GM18508 (cell line): ENCODE measurements around the gene KIAA0513.
"Not testable (repeated sequence)": the region's sequence is repeated elsewhere in the genome, so short reads cannot be mapped to it uniquely, and the experiment has no call there.

Source experiments
- ATAC-seq: cut with Tn5 transposase; IDR thresholded peaks from one replicate; pipeline ENCODE4 v1.9.1; 2021; ENCODE audit warnings: moderate number of reproducible peaks; ENCODE audit not compliant: insufficient read depth, unreplicated experiment

The KIAA0513 gene

GRCh38 chr16:85046931-85047866 is 19.6 kb downstream of the KIAA0513 start:
- no peak for ATAC-seq

GRCh38 chr16:85047867-85048455 is 20.4 kb downstream of the KIAA0513 start:
- ATAC-seq: no peak

- no peak for ATAC-seq
Observed at GRCh38 chr16:85048921-85049562, 21.4 kb downstream of the KIAA0513 start.

- ATAC-seq: no peak
Observed at GRCh38 chr16:85049706-85050305, 22.2 kb downstream of the KIAA0513 start.

- ATAC-seq: no peak
Observed at GRCh38 chr16:85051067-85051581, 23.5 kb downstream of the KIAA0513 start.

GRCh38 chr16:85051683-85052082 is 24.1 kb downstream of the KIAA0513 start:
- ATAC-seq: no peak

- no peak for ATAC-seq
Observed at GRCh38 chr16:85052536-85052935, 24.9 kb downstream of the KIAA0513 start.

GRCh38 chr16:85054321-85054720 is 26.7 kb downstream of the KIAA0513 start:
- not testable (repeated sequence) for ATAC-seq

GRCh38 chr16:85054948-85055492 is 27.4 kb downstream of the KIAA0513 start:
- no peak for ATAC-seq

- ATAC-seq: peak; percentile 66
Observed at GRCh38 chr16:85055493-85056210, 28.1 kb downstream of the KIAA0513 start.

GRCh38 chr16:85056211-85056748 is 28.7 kb downstream of the KIAA0513 start:
- no peak for ATAC-seq

- ATAC-seq: no peak
Observed at GRCh38 chr16:85057212-85057889, 29.8 kb downstream of the KIAA0513 start.

- ATAC-seq: no peak
Observed at GRCh38 chr16:85057948-85058347, 30.4 kb downstream of the KIAA0513 start.

GRCh38 chr16:85058909-85059308 is 31.3 kb downstream of the KIAA0513 start:
- ATAC-seq: no peak

GRCh38 chr16:85061566-85061965 is 34.0 kb downstream of the KIAA0513 start:
- ATAC-seq: no peak

GRCh38 chr16:85062323-85062722 is 34.7 kb downstream of the KIAA0513 start:
- no peak for ATAC-seq

GRCh38 chr16:85062845-85063244 is 35.2 kb downstream of the KIAA0513 start:
- no peak for ATAC-seq

- no peak for ATAC-seq
Observed at GRCh38 chr16:85064186-85064585, 36.6 kb downstream of the KIAA0513 start.

GRCh38 chr16:85065099-85065498 is 37.5 kb downstream of the KIAA0513 start:
- no peak for ATAC-seq
